Esophagus (tissue), 2 donors: ENCODE measurements around the gene HECTD1. TPM values are rescaled to one million over a fixed set of nuclear protein-coding genes. Genes with fewer than 3 reads are reported as not detected.
"Not testable (repeated sequence)": the region's sequence is repeated elsewhere in the genome, so short reads cannot be mapped to it uniquely, and the experiment has no call there.

Experiments
- H3K27ac ChIP-seq, 2 donors: one replicate each; pipeline ENCODE4 v1.5.1; 2013; ENCODE audit warnings: low read depth in 2 of 2, mild to moderate bottlenecking in 2 of 2, inconsistent platforms in 1 of 2, low read length in 1 of 2, moderate library complexity in 1 of 2
- H3K27me3 ChIP-seq, 2 donors: one replicate each; pipeline ENCODE4 v1.6.1; 2013; ENCODE audit warnings: low read length in 2 of 2, control low read depth in 1 of 2, mild to moderate bottlenecking in 1 of 2; ENCODE audit not compliant: insufficient read depth in 2 of 2, control insufficient read depth in 1 of 2
- H3K36me3 ChIP-seq, 2 donors: one replicate each; pipeline ENCODE4 v1.6.1; 2013; ENCODE audit warnings: low read length in 1 of 2; ENCODE audit not compliant: control insufficient read depth in 2 of 2, insufficient read depth in 2 of 2
- H3K4me1 ChIP-seq, 2 donors: one replicate each; pipeline ENCODE4 v1.6.1; 2013; ENCODE audit warnings: low read length in 1 of 2; ENCODE audit not compliant: control insufficient read depth in 2 of 2, insufficient read depth in 2 of 2
- H3K4me3 ChIP-seq, 2 donors: one replicate each; pipeline ENCODE4 v1.5.1; 2013; ENCODE audit warnings: low read length in 2 of 2, mild to moderate bottlenecking in 2 of 2, low read depth in 1 of 2, moderate library complexity in 1 of 2
- H3K9me3 ChIP-seq, 2 donors: one replicate each; pipeline ENCODE4 v1.6.1; 2013; ENCODE audit warnings: mild to moderate bottlenecking in 2 of 2, low read depth in 1 of 2, low read length in 1 of 2, moderate library complexity in 1 of 2; ENCODE audit not compliant: control insufficient read depth in 2 of 2, insufficient read depth in 1 of 2
- WGBS, 2 donors: extraction: QIAGEN DNeasy Blood & Tissue Kit; methylation state at CpG; one replicate each; pipeline ENCODE4 v1.1.7; 2013; 5-methylcytosine and 5-hydroxymethylcytosine counted together
- polyA plus RNA-seq, 2 donors: library from polyadenylated mRNA; stranded (reverse); fragments of 200-250 nt; gene quantifications; one replicate each; pipeline ENCODE4 v1.2.3, GENCODE V29; 2013
- donor health status: healthy with polysubstance abuse.
- donor health status: Bipolar disorder and iron deficiency.

HECTD1 gene
- polyA plus RNA-seq, 2 donors = 90.0 to 140 TPM

DNA sequence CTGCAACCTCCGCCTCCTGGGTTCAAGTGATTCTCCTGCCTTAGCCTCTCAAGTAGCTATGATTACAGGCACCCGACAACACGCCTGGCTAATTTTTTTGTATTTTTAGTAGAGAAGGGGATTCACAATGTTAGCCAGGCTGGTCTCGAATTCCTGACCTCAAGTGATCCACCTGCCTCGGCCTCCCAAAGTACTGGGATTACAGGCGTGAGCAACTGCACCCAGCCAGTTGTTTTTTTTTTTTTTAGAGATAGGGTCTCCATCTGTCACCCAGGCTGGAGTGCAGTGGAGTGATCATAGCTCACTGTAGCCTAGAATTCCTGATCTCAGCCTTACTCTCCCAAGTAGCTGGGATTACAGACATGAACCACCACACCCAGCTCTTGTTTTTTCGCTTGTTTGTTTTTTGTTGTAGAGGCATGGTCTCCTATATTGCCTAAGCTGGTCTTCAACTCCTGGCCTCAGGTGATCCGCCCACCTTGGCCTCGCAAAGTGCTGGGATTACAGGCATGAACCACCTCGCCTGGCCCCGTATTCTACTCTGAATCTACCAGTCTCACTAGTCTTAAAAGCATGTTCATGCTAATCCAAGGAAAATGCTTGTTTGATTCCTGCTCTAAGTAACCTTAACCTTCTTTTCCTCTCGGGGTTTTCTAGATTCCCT, 149.8 kb downstream of the HECTD1 start:
- H3K9me3 ChIP-seq = no peaks in the 10 kb centered on the region
- H3K27me3 ChIP-seq = no peaks in the 10 kb centered on the region
- 80 to 89% methylated on average over 12 of the region's 12 CpGs for WGBS, 2 donors
- no peaks in the 10 kb centered on the region for H3K36me3 ChIP-seq
- H3K27ac ChIP-seq = peak overlapping the region; percentile 58 to 68
- no peak overlapping the region for H3K4me3 ChIP-seq
- H3K4me1 ChIP-seq = peaks cover 0 to 2% of the 10 kb centered on the region in 2 donors

DNA sequence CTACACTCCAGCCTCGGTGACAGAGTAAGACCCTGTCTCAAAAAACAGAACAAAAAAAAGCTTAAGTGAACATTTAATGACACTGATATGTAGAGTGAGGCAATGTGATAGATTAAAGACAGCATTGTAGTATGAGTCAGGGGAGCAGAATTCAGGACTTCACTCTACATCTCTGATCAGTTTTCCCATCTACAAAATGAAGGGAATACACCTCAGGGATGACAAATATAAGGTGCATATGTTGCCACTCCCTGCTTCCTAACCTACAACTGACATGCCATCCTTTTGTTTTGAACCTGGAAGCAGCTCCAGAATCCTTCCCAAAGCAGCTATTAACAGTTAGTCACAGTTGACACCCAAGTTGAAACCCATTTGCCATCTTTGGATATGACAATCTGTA, 150.6 kb downstream of the HECTD1 start:
- 83 to 93% methylated on average over 1 of the region's 1 CpG for WGBS, 2 donors
- Histone ChIP-seq H3K36me3 (no peaks in the 10 kb centered on the region), H3K4me1 (peaks cover 0 to 2% of the 10 kb centered on the region in 2 donors), H3K27ac (peak overlapping the region in 1 of 2 donors; percentile 31), H3K4me3 (no peak overlapping the region), H3K9me3 (no peaks in the 10 kb centered on the region), H3K27me3 (no peaks in the 10 kb centered on the region)

DNA sequence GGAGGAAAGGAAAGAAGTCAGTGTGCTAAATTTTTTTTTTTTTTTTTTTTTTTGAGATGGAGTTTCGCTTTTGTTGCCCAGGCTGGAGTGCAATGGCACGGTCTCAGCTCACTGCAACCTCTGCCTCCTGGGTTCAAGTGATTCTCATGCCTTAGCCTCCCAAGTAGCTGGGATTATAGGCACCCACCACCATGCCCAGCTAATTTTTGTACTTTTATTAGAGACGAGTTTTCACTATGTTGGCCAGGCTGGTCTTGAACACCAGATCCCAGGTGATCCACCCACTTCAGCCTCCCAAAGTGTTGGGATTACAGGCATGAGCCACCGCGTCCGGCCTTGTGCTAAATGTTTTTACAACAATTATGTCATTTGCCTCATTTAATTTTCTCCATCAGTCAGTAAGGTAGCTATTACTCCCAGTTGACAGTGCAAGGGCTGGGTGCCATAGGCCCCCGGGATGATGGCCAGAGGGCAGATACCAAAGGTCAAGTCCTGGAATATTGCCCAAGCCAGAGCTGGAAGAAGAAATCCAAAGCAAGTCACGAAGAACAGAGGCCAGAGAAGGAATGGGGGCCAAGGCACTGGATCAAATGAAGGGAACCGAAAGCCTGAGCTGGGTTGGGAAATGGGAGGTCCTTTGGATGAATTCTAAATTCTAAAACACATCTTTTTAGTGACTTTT, 154.5 kb downstream of the HECTD1 start:
- H3K36me3 ChIP-seq, H3K27ac ChIP-seq, H3K4me3 ChIP-seq, H3K4me1 ChIP-seq, H3K27me3 ChIP-seq, H3K9me3 ChIP-seq: not testable (repeated sequence)
- 73 to 78% methylated on average over 8 to 9 of the region's 9 CpGs for WGBS, 2 donors

DNA sequence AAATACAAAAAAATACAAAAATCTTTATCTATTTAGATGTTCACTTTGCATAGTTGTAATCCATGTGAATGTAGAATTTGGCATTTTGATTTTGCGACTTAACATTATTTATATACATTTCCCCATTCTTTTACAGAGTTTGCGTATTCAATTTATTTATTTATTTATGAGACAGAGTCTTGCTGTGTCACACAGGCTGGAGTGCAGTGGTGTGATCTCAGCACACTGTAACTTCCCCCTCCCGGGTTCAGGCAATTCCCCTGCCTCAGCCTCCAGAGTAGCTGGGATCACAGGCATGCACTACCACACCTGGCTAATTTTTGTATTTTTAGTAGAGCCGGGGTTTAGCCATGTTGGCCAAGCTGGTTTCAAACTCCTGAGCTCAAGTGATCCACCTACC, 156.1 kb downstream of the HECTD1 start:
- no peaks in the 10 kb centered on the region for H3K36me3 ChIP-seq
- no peaks in the 10 kb centered on the region for H3K9me3 ChIP-seq
- H3K27me3 ChIP-seq = no peaks in the 10 kb centered on the region
- 69 to 81% methylated on average over 4 of the region's 4 CpGs for WGBS, 2 donors
- no peak overlapping the region for H3K27ac ChIP-seq
- no peaks in the 10 kb centered on the region for H3K4me1 ChIP-seq
- H3K4me3 ChIP-seq = no peak overlapping the region

DNA sequence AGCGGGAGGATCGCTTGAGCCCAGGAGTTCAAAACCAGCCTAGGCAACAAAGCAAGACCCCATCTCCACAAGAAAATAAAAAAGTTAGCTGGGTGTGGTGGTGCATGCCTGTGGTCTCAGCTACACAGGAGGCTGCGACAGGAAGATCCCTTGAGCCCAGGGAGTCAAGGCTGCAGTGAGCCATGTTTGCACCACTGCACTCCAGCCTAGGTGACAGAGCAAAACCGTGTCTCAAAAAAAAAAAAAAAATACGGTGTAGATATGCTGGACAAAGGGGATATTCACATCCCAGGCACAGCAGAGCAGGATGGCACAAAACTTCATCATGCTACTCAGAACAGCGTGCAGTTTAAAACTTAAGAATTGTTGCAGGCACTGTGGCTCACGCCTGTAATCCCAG, 156.6 kb downstream of the HECTD1 start:
- 89 to 94% methylated on average over 7 of the region's 7 CpGs for WGBS, 2 donors

More for the DNA sequence above, 156.6 kb downstream of the HECTD1 start:
- Histone ChIP-seq H3K4me1 (no peaks in the 10 kb centered on the region), H3K4me3 (no peak overlapping the region), H3K27ac (no peak overlapping the region), H3K9me3 (no peaks in the 10 kb centered on the region), H3K27me3 (no peaks in the 10 kb centered on the region), H3K36me3 (no peaks in the 10 kb centered on the region)

Other genes starting within 250 kb of the HECTD1 start
- 1 to 10 TPM; 2.4 to 3.7 TPM for gene AP4S1, start 182.1 kb downstream of the HECTD1 start, polyA plus RNA-seq
- gene STRN3, start 181.4 kb downstream of the HECTD1 start, polyA plus RNA-seq = 1 to 10 TPM; 7.4 to 9.5 TPM
- 1 to 10 TPM; 6.2 to 8.9 TPM for gene HEATR5A, start 212.8 kb upstream of the HECTD1 start, polyA plus RNA-seq
- gene DTD2, start 249.7 kb upstream of the HECTD1 start, polyA plus RNA-seq = 10 to 100 TPM in 1 of 2 donors, 1 to 10 TPM in 1; 9.0 to 12.2 TPM